ENCODE measurements around the gene ARSA.

ARSA gene

DNA sequence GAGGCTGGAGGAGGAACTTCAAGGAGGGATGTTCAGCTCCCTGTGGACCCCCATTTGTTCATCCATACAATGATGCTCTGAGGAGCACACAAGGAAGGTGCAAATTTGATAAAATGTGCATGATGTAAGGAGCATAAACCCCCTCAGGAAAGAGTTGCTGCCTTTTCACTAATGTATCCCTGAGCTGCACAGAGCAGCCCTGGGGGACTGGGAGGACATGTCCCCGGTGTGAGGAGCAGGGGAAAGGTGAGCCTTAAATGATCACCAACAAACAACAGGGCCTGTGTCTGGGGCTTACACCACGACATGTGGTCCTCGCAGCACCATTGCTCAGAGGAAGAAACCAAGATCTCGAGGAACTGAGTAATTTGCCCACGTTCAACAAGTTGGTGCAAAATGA, 30.9 kb downstream of the ARSA start:
- TF ChIP-seq, protein P1, sequence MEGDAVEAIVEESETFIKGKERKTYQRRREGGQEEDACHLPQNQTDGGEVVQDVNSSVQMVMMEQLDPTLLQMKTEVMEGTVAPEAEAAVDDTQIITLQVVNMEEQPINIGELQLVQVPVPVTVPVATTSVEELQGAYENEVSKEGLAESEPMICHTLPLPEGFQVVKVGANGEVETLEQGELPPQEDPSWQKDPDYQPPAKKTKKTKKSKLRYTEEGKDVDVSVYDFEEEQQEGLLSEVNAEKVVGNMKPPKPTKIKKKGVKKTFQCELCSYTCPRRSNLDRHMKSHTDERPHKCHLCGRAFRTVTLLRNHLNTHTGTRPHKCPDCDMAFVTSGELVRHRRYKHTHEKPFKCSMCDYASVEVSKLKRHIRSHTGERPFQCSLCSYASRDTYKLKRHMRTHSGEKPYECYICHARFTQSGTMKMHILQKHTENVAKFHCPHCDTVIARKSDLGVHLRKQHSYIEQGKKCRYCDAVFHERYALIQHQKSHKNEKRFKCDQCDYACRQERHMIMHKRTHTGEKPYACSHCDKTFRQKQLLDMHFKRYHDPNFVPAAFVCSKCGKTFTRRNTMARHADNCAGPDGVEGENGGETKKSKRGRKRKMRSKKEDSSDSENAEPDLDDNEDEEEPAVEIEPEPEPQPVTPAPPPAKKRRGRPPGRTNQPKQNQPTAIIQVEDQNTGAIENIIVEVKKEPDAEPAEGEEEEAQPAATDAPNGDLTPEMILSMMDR (IDR thresholded peaks at IDR 0.05), result no peak

- TF ChIP-seq, protein P1 (IDR thresholded peaks at IDR 0.05), result no peak
Observed at GRCh38 chr22:50595189-50595588, 32.8 kb downstream of the ARSA start.

DNA sequence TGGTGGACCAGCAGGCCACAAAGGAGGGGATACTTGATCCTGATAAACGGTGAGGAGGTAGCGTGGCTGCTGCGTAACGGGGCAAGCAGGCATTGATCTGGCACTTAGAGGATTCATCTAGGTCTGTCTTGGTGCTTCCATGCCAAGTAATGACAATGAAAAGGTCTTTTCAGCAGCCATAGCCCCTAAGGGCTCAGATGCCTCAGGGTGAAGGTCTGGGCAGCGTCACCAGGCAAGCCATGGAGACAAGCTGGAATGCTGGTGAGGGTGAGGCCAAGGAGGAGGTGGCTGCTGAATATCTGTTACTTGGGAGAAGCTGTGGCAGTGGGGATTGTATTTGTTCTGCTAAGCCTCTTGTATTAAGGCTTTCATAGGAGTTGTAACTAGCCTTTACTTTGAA, 40.5 kb downstream of the ARSA start:
- TF ChIP-seq, protein P1 (IDR thresholded peaks at IDR 0.05), result no peak

DNA sequence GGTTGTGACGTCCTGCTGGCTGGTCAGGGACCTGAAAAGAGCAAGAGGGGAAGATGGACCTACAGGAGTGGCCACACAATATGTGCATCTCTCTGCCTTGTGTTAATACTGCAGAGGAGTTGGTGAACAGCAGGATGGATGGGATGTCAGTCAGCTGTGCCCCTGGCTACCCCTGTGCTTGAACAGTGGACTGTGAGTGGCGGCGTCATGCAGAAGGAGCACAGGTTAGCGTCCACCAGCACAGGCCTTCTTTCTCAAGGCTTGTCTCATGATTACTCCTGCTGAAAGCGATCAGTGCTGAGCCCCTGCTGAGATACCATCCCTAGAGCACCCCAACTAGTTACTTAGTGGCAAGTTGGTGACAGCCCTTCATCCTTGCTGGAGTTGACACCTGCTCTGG, 41.5 kb downstream of the ARSA start:
- TF ChIP-seq, protein P1 (IDR thresholded peaks at IDR 0.05), result no peak

DNA sequence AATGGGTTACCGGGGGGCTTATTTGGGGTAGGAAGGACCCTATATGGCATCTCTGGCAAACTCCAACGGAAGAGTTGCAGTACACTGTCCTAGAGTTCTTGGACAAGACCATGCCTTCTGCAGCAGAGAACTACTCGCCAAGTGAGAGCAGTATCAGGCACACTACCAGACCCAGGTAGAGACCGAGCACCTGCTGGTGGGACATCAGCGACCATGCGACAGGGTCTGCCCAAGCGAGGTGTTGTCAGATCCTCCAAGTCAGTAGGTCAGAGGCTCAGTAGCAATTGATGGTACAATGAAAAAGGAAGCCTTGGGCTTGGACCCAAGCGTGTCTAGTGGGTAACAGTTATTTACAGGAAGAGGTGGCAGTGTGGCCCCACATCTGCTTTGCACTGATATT, 42.2 kb downstream of the ARSA start:
- TF ChIP-seq, protein P1 (IDR thresholded peaks at IDR 0.05), result no peak

DNA sequence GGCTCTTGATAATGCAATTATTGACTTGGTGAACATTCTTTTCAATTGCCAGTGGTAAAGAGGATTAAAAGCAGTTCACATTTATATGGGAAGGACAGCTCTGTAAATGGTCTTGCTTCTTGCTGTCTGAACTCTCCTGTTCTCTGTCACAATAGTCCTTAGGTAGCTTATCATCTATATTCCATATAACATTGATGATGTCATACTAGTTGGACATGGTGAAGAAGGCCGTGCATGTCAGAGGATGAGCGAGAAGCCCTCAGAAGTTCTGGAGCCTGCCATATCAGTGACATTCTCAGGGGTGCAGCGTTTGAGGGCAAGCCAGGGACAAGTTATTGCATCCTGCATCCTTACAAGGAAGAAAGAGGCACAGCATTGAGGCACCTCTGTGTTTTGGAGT, 42.7 kb downstream of the ARSA start:
- TF ChIP-seq, protein P1 (IDR thresholded peaks at IDR 0.05), result no peak

GRCh38 chr22:50584106-50585096, 43.6 kb downstream of the ARSA start:
- TF ChIP-seq, protein P1 (IDR thresholded peaks at IDR 0.05), result no peak
